Measurements from ENCODE around the gene KCNIP4. TPM values are rescaled to one million over a fixed set of nuclear protein-coding genes. Genes with fewer than 3 reads are reported as not detected.

Gene KCNIP4
- total and polyA plus RNA-seq, 9 of the 15 experiments (the other 6 are each of a cell fraction or from before 2014, with no cell fraction given), result 0.25 to 0.41 TPM; not detected in 7

DNA sequence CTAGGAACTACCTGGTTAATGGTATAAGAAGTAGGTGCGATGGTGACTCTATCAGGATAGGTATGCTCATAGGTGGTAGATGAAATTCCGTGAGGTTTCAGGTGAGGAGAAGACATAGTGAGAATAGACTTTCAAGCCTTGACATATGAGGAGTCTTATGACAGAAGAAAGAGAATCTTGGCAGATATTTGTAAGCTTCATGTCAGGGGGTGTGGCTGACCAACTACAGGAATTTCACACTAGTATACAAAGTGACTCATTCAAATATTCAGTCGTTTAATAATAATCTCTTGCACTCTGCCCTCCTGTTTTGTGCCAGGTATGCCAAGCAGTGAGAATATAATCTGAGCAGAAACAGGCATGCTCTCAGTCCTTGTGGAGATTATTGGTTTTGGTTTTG is 1225.6 kb downstream of the KCNIP4 start:
- H3K27ac ChIP-seq (ENCODE audit: extremely low read depth, low read depth, low read length), result no peak overlapping the region
- no peak for TF ChIP-seq HOXB6 (CRISPR knock-in tag; IDR thresholded peaks at IDR 0.05; ENCODE audit: borderline replicate concordance)
- TF ChIP-seq C11orf30 (IDR thresholded peaks at IDR 0.05; ENCODE audit: low read depth), result no peak
- no TSS peak for BruUV-seq (replicated peaks)
- peaks cover 0 to 3% of the 10 kb centered on the region in 2 experiments; a peak in 1 of 5 replicates for H3K4me1 ChIP-seq (replicated peaks in 1 of 2; ENCODE audit: control insufficient read depth in 2 of 2, insufficient read depth in 2 of 2, low read length in 2 of 2)
- no peaks in the 10 kb centered on the region for H3K27me3 ChIP-seq (ENCODE audit: control insufficient read depth in 2 of 2, insufficient read depth in 2 of 2, low read length in 2 of 2)
- ChIA-PET CTCF (ENCODE audit: low intra/inter-chr PET ratio) (no interaction called here), POLR2A (no interaction called here)
- in situ Hi-C loops (cut with MboI) (no loop called here), intact Hi-C loops (cut with micrococcal nuclease) (no loop called here)
- H3K79me2 ChIP-seq (ENCODE audit: control insufficient read depth, insufficient read depth, low read length), result no peaks in the 10 kb centered on the region
- no peak overlapping the region for H3K9ac ChIP-seq (ENCODE audit: insufficient read depth in 1 of 2, low read depth in 2 of 2, low read length in 2 of 2)
- H4K20me1 ChIP-seq (replicated peaks; ENCODE audit: control insufficient read depth, insufficient read depth, low read length), result no peaks in the 10 kb centered on the region
- H3K4me3 ChIP-seq, result no peak overlapping the region
- H3K9me1 ChIP-seq (ENCODE audit: control insufficient read depth, insufficient read depth, low read length), result no peaks in the 10 kb centered on the region
- ATAC-seq, result no peak
- DNase-seq (ENCODE audit: extremely low read depth in 1 of 4, low spot score in 3 of 4), result no peak
- H3K9me3 ChIP-seq (replicated peaks; ENCODE audit: control insufficient read depth, insufficient read depth, low read depth, low read length), result no peaks in the 10 kb centered on the region
- no peak overlapping the region for H3K4me2 ChIP-seq (ENCODE audit: insufficient read depth, low read length)
- 55% methylated on average over 3 of the region's 3 CpGs for WGBS (ENCODE audit: insufficient coverage, low coverage, missing lambda C conversion rate)
- FAIRE-seq, result no peak
- no peak overlapping the region for H2AFZ ChIP-seq (ENCODE audit: low read depth, low read length)
- peaks cover 50% of the 10 kb centered on the region; the same call in 2 of the 3 replicates for H3K36me3 ChIP-seq (ENCODE audit: control insufficient read depth, insufficient read depth, low read length)

DNA sequence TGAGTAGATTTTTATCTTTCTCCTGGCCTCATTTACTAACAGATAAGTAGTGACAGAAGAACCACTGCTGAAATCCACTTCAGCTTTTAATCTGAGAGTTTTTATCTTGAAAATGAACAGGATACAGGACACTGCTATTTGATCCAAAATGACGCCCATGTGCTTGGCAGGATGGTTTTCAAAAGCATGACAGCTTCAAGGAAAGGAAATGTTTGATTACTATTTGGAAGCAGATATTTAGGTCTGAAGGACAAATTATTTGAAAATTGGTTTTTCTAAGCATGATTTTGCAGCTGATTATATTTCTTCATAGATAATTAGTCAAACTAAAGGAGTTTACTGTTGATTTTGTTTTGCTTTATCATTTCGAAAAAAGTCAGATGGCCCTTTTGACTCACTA is 1237.2 kb downstream of the KCNIP4 start:
- no TSS peak for BruUV-seq (replicated peaks)
- DNase-seq (ENCODE audit: extremely low read depth in 1 of 4, low spot score in 3 of 4), result no peak
- no peak overlapping the region for H3K4me3 ChIP-seq
- H3K4me1 ChIP-seq (replicated peaks in 1 of 2; ENCODE audit: control insufficient read depth in 2 of 2, insufficient read depth in 2 of 2, low read length in 2 of 2), result no peaks in the 10 kb centered on the region
- no peaks in the 10 kb centered on the region for H3K27me3 ChIP-seq (ENCODE audit: control insufficient read depth in 2 of 2, insufficient read depth in 2 of 2, low read length in 2 of 2)
- FAIRE-seq, result no peak
- TF ChIP-seq FUS (optimal IDR thresholded peaks at IDR 0.05; ENCODE audit: low read depth, low read length) (no peak), EWSR1 (IDR thresholded peaks at IDR 0.05; ENCODE audit: borderline replicate concordance, low read depth, partially characterized antibody) (no peak), ZNF274 (IDR thresholded peaks at IDR 0.05; ENCODE audit: borderline replicate concordance, low read depth, low read length) (no peak), ZKSCAN1 (IDR thresholded peaks at IDR 0.05; ENCODE audit: low read depth, low read length) (no peak), ZFPM2 (CRISPR knock-in tag; IDR thresholded peaks at IDR 0.05) (no peak)
- ChIA-PET POLR2A (no interaction called here), CTCF (ENCODE audit: low intra/inter-chr PET ratio) (no interaction called here)
- H2AFZ ChIP-seq (ENCODE audit: low read depth, low read length), result no peak overlapping the region
- peaks cover 59% of the 10 kb centered on the region for H3K36me3 ChIP-seq (ENCODE audit: control insufficient read depth, insufficient read depth, low read length)
- H4K20me1 ChIP-seq (replicated peaks; ENCODE audit: control insufficient read depth, insufficient read depth, low read length), result no peaks in the 10 kb centered on the region
- H3K9ac ChIP-seq (ENCODE audit: insufficient read depth in 1 of 2, low read depth in 2 of 2, low read length in 2 of 2), result no peak overlapping the region
- H3K4me2 ChIP-seq (ENCODE audit: insufficient read depth, low read length), result no peak overlapping the region
- whole genome bisulfite sequencing (ENCODE audit: insufficient coverage, low coverage, missing lambda C conversion rate), result 92% methylated on average over 2 of the region's 2 CpGs
- in situ Hi-C loops (cut with MboI), result no loop called here
- H3K27ac ChIP-seq (ENCODE audit: extremely low read depth, low read depth, low read length), result no peak overlapping the region
- no peaks in the 10 kb centered on the region for H3K9me1 ChIP-seq (ENCODE audit: control insufficient read depth, insufficient read depth, low read length)
- ATAC-seq, result no peak
- no peaks in the 10 kb centered on the region for H3K9me3 ChIP-seq (replicated peaks; ENCODE audit: control insufficient read depth, insufficient read depth, low read depth, low read length)
- H3K79me2 ChIP-seq (ENCODE audit: control insufficient read depth, insufficient read depth, low read length), result no peaks in the 10 kb centered on the region
- intact Hi-C loops (cut with micrococcal nuclease), result no loop called here
